Stimulated activated naive CD8-positive, alpha-beta T cell treated with anti-CD3 and anti-CD28 coated beads, Interleukin-15, Interleukin-2, amounts not matched to agents 100 U/mL and 50 U/mL, for 24 hours (primary cell): ENCODE measurements around the gene CBX1.
A peak's percentile ranks its signal among the peaks of the same experiment; 100 is the strongest.
"Not testable (repeated sequence)": the region's sequence is repeated elsewhere in the genome, so short reads cannot be mapped to it uniquely, and the experiment has no call there.

Experiments used
- ATAC-seq: fragments of 150-1000 bp; cut with Tn5 transposase; one replicate; pipeline ENCODE4 v1.10.0; 2021
- DNase-seq: peaks from one replicate; pipeline ENCODE4 v3.0.0; 2021

The CBX1 gene

DNA sequence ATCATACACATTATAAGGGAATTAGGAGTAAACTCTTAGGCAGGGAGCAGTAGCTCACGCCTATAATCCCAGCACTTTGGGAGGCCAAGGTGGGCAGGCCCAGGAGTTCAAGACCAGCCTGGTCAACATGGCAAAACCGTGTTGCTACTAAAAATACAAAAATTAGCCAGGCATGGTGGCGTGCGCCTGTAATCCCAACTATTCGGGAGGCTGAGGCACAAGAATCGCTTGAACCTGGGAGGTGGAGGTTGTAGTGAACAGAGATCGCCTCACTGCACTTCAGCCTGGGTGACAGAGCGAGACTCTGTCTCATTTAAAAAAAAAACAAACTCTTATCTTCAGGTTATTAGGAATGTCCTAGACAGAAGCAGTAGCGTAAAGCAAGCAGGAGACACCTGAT lies 28.5 kb downstream of the CBX1 start:
- not testable (repeated sequence) for DNase-seq, ATAC-seq

- DNase-seq (no peak), ATAC-seq (no peak)
These were observed 29.6 kb downstream of the CBX1 start for GRCh38 chr17:48071654-48072053.

DNA sequence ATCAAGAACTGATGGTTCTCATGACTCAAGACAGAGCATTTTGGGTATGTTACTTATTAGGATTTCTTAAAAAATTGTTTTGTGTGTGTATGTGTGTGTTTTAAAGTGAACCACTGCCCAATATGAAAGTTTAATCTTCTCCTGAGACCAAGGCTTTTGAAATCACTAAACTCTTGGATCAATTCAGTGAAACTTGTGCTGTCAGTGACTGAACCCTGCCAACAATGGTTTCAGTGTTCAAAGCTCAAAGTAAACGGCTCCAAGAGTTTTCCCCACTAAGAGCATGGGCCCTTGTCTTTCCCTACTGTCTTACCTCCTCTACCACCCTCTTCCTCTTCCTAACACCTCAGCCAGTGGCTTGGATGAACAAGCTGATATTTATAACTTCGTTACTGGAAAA lies 31.1 kb downstream of the CBX1 start:
- ATAC-seq: no peak
- DNase-seq: no peak

GRCh38 chr17:48068491-48068961 lies 32.8 kb downstream of the CBX1 start:
- ATAC-seq (no peak), DNase-seq (no peak)

DNA sequence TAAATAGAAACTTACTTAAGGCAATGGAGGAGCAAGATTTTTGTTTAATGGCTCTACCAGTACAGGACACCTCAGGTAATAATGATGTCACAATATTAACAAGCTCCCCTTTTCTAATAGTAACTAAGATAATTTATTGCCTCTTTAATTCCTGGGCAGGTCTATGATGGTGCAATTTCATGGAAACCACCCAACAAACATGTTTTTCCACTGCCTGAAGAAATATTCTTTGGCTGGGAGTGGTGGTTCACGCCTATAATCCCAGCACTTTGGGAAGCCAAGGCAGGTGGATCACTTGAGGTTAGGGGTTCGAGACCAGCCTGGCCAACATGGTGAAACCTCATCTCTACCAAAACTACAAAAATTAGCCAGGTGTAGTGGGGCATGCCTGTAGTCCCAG lies 33.5 kb downstream of the CBX1 start:
- ATAC-seq, DNase-seq: not testable (repeated sequence)

DNA sequence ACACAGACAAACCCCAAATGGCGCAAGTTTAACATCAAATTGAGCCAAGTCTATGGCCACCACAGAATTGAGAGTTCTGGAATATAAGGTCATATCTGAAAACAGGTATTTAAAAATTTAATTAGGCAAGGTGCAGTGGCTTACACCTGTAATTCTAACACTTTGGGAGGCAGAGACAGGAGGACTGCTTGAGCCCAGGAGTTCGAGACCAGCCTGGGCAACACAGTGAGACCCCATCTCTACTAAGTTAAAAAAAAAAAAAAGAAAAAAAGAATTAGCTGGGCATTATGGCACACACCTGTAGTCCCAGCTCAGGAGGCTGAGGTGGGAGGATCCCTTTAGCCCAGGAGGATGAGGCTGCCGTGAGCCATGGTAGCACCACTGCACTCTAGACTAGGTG lies 34.0 kb downstream of the CBX1 start:
- ATAC-seq: no peak
- DNase-seq: no peak

- DNase-seq: no peak
- no peak for ATAC-seq
These were observed 34.6 kb downstream of the CBX1 start for GRCh38 chr17:48066656-48067055.

DNA sequence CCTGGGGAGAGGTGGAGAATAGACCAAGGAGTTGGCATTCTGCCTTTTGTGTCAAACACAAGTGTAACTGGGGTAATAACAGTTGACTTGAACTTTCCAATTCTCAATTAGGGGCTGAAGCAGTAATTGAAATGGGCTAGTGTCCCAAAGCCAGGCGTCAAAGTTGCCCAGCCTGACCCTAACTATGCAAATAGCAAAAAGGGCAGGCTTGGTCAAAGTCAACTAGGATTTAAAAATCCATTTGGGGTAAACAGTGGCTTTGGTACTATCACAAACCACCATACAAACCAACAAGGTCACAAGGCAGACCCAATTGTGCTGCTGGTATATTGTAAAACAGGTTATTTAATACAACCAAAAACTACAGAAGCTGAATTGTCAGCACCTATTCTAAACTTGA lies 35.1 kb downstream of the CBX1 start:
- ATAC-seq: no peak
- DNase-seq: no peak

GRCh38 chr17:48064638-48065037 lies 36.6 kb downstream of the CBX1 start:
- ATAC-seq: no peak

GRCh38 chr17:48062273-48062672 lies 39.0 kb downstream of the CBX1 start:
- DNase-seq: no peak
- ATAC-seq: no peak

More at GRCh38 chr17:48064638-48065037, 36.6 kb downstream of the CBX1 start:
- no peak for DNase-seq

DNA sequence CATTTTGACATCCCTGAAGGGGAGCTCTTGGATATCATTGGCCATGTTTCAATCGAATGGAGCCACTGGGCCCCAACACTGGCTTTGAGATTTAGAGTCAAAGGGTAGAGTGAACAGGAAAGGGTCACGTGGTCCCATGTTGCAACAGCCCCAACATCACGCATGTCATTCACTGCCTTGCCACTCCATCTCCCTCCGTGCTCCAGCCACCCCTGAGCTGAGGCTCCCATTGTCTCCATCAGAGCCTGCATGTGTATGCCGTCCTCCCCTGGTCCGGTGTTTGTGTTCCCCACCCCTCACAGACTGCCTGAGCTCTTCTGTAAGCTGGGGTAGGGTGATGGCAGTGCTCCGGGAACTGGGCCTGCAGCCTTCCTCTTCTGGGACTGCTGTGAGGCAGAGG lies 41.0 kb downstream of the CBX1 start:
- DNase-seq (no peak), ATAC-seq (no peak)

DNA sequence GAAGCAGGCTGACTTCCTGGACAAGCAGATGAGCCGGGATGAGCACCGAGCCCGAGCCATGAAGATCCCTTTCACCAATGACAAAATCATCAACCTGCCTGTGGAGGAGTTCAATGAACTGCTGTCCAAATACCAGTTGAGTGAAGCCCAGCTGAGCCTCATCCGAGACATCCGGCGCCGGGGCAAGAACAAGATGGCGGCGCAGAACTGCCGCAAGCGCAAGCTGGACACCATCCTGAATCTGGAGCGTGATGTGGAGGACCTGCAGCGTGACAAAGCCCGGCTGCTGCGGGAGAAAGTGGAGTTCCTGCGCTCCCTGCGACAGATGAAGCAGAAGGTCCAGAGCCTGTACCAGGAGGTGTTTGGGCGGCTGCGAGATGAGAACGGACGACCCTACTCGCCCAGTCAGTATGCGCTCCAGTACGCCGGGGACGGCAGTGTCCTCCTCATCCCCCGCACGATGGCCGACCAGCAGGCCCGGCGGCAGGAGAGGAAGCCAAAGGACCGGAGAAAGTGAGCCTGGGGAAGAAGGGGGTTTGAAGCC lies 42.1 kb downstream of the CBX1 start:
- ATAC-seq (no peak), DNase-seq (no peak)

- DNase-seq (no peak), ATAC-seq (no peak)
These were observed 42.7 kb downstream of the CBX1 start for GRCh38 chr17:48058393-48059124.

- DNase-seq (no peak), ATAC-seq (no peak)
These were observed 43.7 kb downstream of the CBX1 start for GRCh38 chr17:48057626-48058025.

DNA sequence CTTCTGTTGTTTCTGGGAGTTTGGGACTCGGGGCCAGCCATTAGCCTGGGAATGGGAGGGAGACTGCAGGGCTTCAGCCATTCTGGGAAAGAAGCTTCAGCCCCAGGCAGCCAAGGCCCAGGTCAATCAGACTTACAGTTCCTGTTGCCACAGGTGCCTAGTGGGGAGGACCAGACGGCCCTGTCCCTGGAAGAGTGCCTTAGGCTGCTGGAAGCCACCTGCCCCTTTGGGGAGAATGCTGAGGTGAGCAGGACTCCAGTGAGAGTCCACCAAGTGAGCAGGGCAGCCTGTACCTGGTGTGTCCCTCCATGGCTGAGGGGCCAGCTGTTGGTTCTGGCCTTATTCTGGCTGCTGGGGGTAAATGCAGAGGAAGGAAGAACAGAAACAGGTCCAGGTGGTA lies 44.4 kb downstream of the CBX1 start:
- ATAC-seq (no peak), DNase-seq (no peak)

GRCh38 chr17:48056246-48056745 lies 45.0 kb downstream of the CBX1 start:
- ATAC-seq: no peak
- DNase-seq: peak; percentile 16

DNA sequence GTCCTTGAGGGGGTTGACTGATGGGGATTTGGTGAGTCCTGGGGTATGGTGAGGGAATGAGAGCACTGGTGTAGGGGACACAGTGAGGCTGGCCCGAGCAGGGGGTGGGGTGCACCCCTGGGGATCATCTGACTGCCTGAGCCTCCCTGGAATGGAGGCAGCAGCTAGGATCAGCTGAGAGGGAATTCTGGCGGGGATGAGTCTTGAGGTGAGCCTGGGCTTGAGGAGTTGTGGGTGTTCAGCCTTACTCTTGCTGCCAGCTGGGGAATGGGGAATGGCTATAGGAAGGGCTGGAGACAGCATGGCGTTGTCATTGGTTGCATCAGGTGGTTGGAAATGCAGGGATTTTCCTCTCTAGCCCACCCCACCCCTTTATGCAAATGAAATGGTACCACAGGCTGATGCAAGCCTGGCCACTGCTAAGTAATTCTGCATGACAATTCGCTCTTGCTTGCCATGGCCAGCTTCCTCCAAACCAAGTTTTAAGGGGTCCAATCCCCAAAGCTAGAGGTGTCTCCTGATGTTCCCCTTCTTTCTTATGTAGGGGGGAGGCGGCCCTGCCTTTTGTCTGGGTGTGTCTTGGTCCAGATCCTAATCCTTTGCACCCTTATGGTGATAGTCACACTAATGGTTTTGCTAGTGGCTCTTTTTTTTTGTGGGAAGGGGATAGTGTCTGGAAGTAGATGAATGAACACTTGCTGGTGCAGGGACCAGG lies 45.6 kb downstream of the CBX1 start:
- ATAC-seq: peak; percentile 82
- peak; percentile 68 for DNase-seq

DNA sequence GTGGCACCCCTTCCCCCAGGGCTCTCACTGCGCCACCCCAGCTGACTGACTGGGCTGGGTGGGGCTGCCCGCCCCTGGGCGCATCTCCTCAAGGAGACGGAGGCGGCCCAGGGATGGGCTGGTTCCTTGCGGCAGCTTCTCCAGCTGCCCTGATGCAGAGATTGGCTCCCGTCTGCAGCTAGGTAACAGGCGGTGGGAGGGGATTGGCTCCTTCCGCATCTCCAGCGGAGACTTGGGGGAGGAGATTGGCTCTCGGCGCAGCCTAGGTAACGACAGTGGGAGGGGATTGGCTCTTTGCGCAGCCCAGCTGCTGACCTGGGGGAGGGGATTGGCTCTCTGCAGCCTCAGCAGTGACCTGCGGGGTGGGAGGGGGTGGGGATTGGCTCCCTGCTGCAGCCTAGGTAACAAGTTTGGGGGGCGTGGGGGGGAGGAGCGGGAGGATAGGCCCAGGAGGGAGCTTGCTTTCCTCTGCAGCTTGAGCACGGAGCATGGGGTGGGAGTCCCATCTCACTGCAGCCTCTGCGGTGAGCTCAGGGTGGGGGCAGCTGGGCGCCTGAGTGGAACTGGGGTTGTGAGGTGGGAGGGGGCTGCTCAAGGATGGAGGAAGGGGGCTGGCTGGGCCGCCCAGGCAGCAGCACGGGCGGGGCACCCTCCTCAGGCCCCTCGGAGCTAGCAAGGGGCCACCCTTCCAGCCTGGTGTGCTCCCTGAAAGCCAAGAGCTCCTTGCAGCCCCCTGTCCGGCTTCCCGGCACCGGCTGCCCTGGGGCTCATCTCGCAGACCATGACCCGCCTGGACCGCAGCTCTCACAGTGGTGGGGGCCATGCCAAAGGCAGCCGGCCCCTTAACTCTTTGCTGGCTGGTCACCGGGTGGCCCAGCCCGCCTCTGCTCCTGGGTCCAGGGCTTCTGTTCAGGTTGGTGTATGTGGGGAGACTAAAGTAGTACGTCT lies 46.8 kb downstream of the CBX1 start:
- DNase-seq: no peak

DNA sequence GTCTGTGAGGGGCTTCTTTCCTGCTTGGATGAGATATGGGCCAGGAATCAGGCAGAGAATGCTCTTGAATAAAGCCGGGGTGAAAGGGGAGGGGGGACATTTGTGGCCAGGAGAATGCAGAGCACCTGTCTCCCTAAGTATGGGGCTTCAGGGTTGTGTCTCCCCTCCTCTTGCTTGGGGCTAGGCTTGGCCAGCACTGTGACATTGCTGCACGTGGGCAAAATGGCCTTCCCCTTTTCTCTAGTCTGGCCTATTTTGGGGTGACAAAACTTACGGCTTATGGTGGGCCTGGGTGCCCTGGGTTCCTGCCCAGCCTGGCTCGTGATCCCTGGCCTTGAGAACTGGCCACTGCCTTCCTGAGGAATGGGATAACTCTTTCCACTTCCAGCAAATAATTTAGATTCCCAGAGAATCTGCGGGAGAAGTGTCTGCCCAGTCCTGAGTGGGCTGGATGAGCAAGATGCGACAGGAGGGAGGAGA lies 47.5 kb downstream of the CBX1 start:
- DNase-seq (no peak), ATAC-seq (no peak)

More for the DNA sequence above, 46.8 kb downstream of the CBX1 start:
- no peak for ATAC-seq

- ATAC-seq (no peak), DNase-seq (peak; percentile 13)
These were observed 48.1 kb downstream of the CBX1 start for GRCh38 chr17:48052956-48053757.
